ENCODE data around the gene SLC6A19. TPM values are rescaled to one million over a fixed set of nuclear protein-coding genes. Genes with fewer than 3 reads are reported as not detected.

The SLC6A19 gene
- total RNA-seq, 4 donors from 2014 or later: 2.5 to 106 (median 69.5) TPM; not detected in 1

GRCh38 chr5:1202026-1202797, 817 bp downstream of the SLC6A19 start:
- in situ Hi-C loops (cut with MboI; ENCODE audit: low pct_ligation_motif_present in 1 of 4, low pct_unique_long_range_greater_than_20kb in 1 of 4, low sequenced_read_pairs in 3 of 4) (no loop called here), intact Hi-C loops (cut with DNase I; ENCODE audit: low total_unique reads) (no loop called here)
- peak overlapping the region in 1 of 4 donors; percentile 9 for H3K4me3 ChIP-seq

DNA sequence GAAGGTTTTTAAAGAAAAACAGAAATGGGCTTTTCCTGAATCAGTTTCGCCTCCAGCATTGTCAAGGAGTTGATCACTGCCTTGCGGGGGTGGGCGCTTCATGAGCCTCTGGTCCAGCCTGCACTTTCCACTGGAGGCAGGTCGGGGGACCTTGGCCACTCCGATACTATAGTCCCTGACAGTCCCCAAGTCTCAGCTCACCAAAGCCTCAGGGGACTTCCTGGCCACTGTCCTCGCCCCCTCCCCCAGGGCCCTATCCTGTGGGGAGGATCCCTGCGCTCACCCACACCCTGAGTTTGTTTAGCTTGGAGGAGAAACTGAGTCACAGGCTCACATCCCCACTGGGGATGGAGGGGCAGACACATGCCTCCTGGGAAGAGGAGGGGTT, 1.4 kb downstream of the SLC6A19 start:
- H3K4me3 ChIP-seq: peak overlapping the region in 1 of 4 donors; percentile 9
- DNase-seq: no peak
- in situ Hi-C loops (cut with MboI; ENCODE audit: low pct_ligation_motif_present in 1 of 4, low pct_unique_long_range_greater_than_20kb in 1 of 4, low sequenced_read_pairs in 3 of 4): no loop called here
- no peaks in the 10 kb centered on the region for H3K9me3 ChIP-seq
- intact Hi-C loops (cut with DNase I; ENCODE audit: low total_unique reads): no loop called here
- no peaks in the 10 kb centered on the region for H3K36me3 ChIP-seq
- WGBS, 2 donors (ENCODE audit: low coverage in 1 of 2): 81% methylated on average over 7 of the region's 7 CpGs; no CpG with 5 or more reads in 1 of the 2 donors
- H3K4me1 ChIP-seq: peaks cover 0 to 8% (median 3%) of the 10 kb centered on the region in 4 donors
- H3K27ac ChIP-seq: no peak overlapping the region
- H3K27me3 ChIP-seq: peaks cover 55% of the 10 kb centered on the region
- no peak for TF ChIP-seq POLR2AphosphoS5 (IDR thresholded peaks at IDR 0.05)
- no peak for TF ChIP-seq EP300 (IDR thresholded peaks at IDR 0.05; ENCODE audit: low read depth)
- TF ChIP-seq, protein P1, sequence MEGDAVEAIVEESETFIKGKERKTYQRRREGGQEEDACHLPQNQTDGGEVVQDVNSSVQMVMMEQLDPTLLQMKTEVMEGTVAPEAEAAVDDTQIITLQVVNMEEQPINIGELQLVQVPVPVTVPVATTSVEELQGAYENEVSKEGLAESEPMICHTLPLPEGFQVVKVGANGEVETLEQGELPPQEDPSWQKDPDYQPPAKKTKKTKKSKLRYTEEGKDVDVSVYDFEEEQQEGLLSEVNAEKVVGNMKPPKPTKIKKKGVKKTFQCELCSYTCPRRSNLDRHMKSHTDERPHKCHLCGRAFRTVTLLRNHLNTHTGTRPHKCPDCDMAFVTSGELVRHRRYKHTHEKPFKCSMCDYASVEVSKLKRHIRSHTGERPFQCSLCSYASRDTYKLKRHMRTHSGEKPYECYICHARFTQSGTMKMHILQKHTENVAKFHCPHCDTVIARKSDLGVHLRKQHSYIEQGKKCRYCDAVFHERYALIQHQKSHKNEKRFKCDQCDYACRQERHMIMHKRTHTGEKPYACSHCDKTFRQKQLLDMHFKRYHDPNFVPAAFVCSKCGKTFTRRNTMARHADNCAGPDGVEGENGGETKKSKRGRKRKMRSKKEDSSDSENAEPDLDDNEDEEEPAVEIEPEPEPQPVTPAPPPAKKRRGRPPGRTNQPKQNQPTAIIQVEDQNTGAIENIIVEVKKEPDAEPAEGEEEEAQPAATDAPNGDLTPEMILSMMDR (IDR thresholded peaks at IDR 0.05): no peak
- no peak for TF ChIP-seq POLR2A (IDR thresholded peaks at IDR 0.05)

More at GRCh38 chr5:1202026-1202797, 817 bp downstream of the SLC6A19 start:
- H3K4me1 ChIP-seq: peaks cover 0 to 8% (median 3%) of the 10 kb centered on the region in 4 donors
- peaks cover 55% of the 10 kb centered on the region for H3K27me3 ChIP-seq
- no peaks in the 10 kb centered on the region for H3K9me3 ChIP-seq
- no peak overlapping the region for H3K27ac ChIP-seq
- no peak for DNase-seq
- H3K36me3 ChIP-seq: no peaks in the 10 kb centered on the region
- TF ChIP-seq POLR2A (IDR thresholded peaks at IDR 0.05) (no peak), EP300 (IDR thresholded peaks at IDR 0.05; ENCODE audit: low read depth) (no peak), POLR2AphosphoS5 (IDR thresholded peaks at IDR 0.05) (no peak)
- TF ChIP-seq, protein P1 (IDR thresholded peaks at IDR 0.05): no peak
- WGBS, 2 donors (ENCODE audit: low coverage in 1 of 2): 68% methylated on average over 23 of the region's 26 CpGs; no CpG with 5 or more reads in 1 of the 2 donors

DNA sequence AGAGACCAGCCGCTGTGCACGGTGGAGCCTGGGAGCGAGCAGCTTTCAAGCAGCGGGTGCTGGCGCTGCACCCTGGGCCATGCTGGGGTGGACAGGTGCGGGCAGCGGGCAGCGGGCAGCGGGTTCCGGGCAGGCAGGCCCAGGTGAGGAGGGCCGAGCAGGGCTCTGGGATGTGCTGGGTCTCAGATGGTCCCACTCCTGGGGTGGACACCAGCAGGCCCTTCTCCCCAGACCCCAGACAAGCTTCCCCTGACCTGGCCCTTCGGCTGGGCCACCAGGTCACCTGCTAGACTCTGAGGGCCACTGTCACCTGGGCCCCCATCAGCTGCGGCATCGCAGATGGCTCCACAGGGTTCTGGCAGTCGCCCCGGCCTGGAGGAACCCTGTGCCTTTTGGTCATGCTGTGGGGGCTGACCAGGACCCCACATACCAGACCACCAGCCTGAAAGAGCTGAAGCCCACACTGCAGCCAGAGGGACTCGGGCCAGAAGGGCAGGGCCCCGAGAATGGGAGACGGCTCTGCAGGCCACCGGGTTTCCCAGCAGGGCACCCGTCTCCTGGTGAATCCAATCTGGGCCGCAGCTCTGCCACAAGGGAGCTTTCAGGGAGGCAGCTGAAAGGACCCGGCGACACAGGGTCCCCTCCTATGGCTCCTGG, 2.0 kb downstream of the SLC6A19 start:
- H3K4me1 ChIP-seq: peaks cover 0 to 8% (median 3%) of the 10 kb centered on the region in 4 donors
- DNase-seq: no peak
- no peak for TF ChIP-seq POLR2A (IDR thresholded peaks at IDR 0.05)
- no peak for TF ChIP-seq POLR2AphosphoS5 (IDR thresholded peaks at IDR 0.05)
- no peak for TF ChIP-seq EP300 (IDR thresholded peaks at IDR 0.05; ENCODE audit: low read depth)
- no peaks in the 10 kb centered on the region for H3K9me3 ChIP-seq
- H3K36me3 ChIP-seq: no peaks in the 10 kb centered on the region
- intact Hi-C loops (cut with DNase I; ENCODE audit: low total_unique reads) (no loop called here), in situ Hi-C loops (cut with MboI; ENCODE audit: low pct_ligation_motif_present in 1 of 4, low pct_unique_long_range_greater_than_20kb in 1 of 4, low sequenced_read_pairs in 3 of 4) (no loop called here)
- WGBS, 2 donors (ENCODE audit: low coverage in 1 of 2): 88% methylated on average over 24 of the region's 24 CpGs; no CpG with 5 or more reads in 1 of the 2 donors
- H3K4me3 ChIP-seq: no peak overlapping the region
- H3K27me3 ChIP-seq: peaks cover 48% of the 10 kb centered on the region
- no peak overlapping the region for H3K27ac ChIP-seq

DNA sequence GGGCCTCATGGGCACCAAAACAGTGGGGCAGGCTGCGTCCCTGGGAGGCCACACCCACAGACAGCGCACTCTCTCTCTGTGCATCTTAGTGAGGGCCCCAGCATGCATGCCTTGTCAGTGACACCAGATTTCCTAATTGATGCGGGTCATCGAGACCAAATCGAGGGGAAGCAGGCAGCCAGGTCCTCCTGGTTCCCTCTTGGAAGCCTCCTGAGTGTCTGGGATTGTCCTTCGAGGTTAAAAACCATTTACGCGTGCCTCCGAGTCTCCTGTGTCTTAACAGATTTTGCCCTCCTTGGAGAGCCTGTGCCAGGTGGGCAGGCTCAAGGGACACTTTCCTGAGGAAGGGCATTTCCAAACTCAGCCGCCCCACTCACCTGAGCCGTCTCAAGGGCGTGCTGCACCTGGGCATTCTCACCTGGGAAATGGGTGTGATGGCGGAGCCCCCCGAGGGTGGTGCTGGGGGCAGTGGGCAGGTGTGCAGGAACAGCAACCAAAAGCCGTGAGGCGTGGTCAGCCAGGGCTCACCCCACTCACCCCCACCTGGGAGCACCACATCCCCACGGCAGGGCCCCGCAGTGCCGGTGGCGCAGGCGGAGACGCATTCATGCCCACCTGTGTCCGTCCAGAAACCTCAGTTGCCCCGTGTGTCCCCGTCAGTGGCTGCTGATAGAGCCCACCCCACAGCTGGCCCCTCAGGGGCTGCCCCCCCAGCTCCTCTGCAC, 2.7 kb downstream of the SLC6A19 start:
- in situ Hi-C loops (cut with MboI; ENCODE audit: low pct_ligation_motif_present in 1 of 4, low pct_unique_long_range_greater_than_20kb in 1 of 4, low sequenced_read_pairs in 3 of 4) (no loop called here), intact Hi-C loops (cut with DNase I; ENCODE audit: low total_unique reads) (no loop called here)
- no peak for DNase-seq
- H3K27me3 ChIP-seq: peaks cover 41% of the 10 kb centered on the region
- WGBS, 2 donors (ENCODE audit: low coverage in 1 of 2): 77% methylated on average over 25 of the region's 25 CpGs; no CpG with 5 or more reads in 1 of the 2 donors
- no peak overlapping the region for H3K4me3 ChIP-seq
- H3K36me3 ChIP-seq: no peaks in the 10 kb centered on the region
- H3K4me1 ChIP-seq: peaks cover 0 to 9% (median 4%) of the 10 kb centered on the region in 4 donors
- TF ChIP-seq, protein P1 (IDR thresholded peaks at IDR 0.05): no peak
- no peak for TF ChIP-seq POLR2AphosphoS5 (IDR thresholded peaks at IDR 0.05)
- no peak for TF ChIP-seq EP300 (IDR thresholded peaks at IDR 0.05; ENCODE audit: low read depth)
- no peak for TF ChIP-seq POLR2A (IDR thresholded peaks at IDR 0.05)
- H3K27ac ChIP-seq: no peak overlapping the region
- no peaks in the 10 kb centered on the region for H3K9me3 ChIP-seq
